NCI-H2107 treated with DMSO at 0.1 percent for 48 hours (cell line): ENCODE measurements around the gene OSTM1.
"Not testable (repeated sequence)": the region's sequence is repeated elsewhere in the genome, so short reads cannot be mapped to it uniquely, and the experiment has no call there.

ENCODE experiments used
- DNase-seq: peaks from one replicate; lab custom pipeline; 2025; ENCODE audit not compliant: unreplicated experiment; lab: John Stamatoyannopoulos, UW

The OSTM1 gene

DNA sequence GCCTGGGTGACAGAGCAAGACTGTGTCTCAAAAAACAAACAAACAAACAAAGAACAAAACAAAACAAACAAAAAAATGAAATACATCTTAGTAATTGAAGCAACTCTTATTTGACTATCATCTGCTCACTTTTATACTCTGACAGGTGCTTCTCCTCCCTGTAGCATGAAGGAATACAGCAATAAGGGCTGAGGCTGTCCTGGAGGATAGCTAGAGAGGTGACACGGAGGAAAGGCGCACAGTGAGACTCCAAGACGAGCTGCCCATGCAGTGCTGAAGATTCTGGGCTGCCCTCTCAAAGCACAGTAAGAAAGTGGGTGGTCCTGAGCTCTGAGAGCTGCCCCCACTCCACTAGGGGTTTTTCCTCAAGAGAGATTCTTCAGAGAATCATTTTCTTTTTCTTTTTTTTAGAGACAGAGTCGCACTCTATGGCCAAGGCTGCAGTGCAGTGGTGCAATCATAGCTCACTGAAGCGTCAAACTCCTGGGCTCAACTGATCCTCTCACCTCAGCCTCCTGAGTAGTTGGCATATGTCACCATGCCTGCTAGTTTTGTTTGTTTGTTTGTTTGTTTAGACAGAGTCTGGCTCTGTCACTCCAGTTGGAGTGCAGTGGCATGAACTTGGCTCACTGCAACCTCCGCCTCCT, 50.0 kb downstream of the OSTM1 start:
- DNase-seq: no peak

DNA sequence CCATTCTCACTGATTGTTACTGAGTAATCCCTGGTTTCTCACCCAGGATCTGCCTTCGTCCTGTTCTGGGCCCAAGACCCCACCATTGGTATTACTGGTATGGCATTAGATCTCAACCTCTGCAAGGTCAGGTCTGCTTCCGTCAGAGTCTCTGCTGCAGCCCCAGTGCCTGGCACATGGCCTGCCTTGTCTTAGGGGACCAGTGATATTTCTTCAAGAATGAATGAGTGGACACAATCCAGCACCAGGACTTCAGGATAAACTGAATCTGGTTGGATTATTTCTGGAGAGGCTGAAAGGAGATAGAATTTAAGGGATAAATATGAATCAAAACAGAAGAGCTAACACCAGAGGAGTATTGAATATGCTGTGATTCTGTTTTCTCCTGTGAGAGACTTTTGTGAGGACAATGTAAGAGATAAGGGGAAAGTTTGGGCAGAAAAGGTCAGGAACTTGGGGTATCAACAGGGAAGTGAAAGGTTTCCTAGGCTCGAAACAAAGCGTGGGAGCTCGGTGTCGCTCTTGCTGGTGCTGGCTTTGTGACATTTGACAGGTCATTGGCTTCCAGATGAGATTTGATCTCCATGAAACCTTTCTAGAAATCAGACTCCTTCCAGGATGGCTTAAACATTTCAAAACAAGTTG, 53.9 kb downstream of the OSTM1 start:
- DNase-seq: no peak

DNA sequence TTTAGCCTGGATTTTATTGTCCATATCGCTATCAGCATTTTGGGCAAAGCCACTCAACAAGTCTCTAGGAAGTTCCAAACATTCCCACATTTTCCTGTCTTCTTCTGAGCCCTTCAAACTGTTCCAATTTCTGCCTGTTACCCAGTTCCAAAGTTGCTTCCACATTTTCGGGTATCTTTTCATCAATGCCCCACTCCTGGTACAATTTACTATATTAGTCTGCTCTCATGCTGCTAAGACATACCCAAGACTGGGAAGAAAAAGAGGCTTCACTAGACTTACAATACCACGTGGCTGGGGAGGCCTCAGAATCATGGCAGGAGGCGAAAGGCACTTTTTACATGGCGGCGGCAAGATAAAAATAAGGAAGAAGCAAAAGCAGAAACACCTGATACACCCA, 58.3 kb downstream of the OSTM1 start:
- DNase-seq: not testable (repeated sequence)

DNA sequence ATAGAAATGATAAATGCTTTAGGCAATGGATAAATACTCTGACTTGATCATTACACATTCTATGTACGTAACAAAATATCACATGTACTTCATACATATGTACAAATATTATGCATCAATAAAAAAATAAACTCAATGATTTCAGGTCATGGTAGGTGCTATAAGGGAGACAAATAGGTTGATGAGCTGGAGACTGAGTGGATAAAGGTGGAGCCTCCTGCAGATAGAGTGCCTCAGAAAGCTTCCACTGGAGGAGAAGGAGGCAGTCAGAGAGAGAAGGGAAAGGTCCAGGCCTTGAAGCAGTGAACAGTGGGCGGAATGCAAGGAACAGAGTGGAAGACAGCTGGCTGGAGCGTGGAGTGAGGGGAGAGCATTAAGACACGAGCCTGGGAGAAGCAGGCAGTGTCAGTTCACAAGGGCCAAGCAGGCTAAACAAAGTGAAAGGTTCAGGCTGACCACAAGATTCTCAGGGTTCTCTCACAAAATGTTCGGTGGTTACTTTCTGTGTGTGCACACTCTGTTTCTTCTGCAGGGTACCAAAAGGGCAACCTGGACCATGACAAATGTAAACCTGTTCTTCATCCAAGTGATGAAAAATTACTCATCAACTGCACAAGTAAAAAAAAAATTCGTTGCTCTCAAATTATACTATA, 60.6 kb downstream of the OSTM1 start:
- no peak for DNase-seq

DNA sequence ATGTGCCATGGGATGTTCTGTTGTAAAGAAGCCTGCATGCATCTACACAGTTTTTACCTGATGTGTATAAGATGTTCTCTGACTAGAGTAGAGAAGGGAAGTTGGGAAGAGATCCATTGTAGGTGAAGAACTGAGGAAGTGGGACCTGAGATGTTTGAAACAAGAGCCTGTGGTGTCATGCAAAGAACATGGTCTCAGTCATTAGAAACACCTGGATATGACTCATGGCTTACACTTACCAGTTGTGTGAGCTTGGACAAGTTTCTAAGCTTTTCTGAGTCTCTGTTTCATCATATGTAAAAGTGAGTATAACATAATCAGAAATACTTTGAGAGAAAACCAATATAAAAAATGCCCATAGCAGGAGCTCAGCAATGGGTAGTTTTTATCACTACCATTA, 64.6 kb downstream of the OSTM1 start:
- no peak for DNase-seq

DNA sequence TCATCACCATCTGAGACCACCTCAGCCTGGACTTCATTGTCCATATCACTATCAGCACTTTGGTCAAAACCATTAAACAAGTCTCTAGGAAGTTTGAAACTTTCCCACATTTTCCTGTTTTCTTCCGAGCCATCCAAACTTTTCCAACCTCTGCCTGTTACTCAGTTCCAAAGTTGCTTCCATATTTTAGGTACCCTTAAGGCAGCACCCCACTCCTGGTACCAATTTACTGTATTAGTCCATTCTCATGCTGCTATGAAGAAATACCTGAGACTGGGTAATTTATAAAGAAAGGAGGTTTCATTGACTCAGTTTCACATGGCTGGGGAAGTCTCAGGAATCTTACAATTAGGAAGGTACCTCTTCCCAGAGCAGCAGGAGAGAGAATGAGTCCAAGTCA, 65.3 kb downstream of the OSTM1 start:
- not testable (repeated sequence) for DNase-seq

DNA sequence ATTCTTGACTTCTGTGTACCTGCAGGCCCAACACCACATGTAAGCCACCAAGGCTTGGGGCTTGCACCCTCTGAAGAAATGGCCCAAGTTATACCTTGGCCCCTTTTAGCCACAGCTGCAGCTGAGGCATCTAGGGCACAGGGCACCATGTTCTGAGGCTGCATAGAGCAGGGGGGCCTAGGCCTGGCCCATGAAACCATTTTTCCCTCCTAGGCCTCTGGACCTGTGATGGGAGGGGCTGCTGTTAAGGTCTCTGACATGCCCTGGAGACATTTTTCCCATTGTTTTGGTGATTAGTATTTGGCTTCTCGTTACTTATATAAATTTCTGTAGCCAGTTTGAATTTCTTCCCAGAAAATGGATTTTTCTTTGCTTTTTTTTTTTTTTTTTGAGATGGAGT, 66.2 kb downstream of the OSTM1 start:
- no peak for DNase-seq

DNA sequence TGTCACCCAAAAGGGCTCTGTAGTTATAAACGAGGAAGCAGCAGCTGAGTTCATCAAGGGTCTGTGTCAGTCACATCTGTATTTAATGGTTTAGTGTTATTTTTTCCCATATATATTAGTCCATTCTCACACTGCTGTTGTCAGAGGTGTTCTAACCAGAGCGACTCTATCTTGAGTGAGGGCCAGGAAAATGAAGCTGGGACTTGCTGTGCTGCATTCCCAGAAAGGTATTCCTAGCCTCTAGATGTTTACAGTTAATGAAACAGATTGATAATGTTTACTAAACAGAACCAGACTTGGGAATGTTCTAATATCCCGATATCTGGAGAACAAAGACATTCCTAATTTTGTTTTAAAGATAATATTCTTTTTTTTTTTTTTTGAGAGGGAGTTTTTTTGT, 68.6 kb downstream of the OSTM1 start:
- no peak for DNase-seq

DNA sequence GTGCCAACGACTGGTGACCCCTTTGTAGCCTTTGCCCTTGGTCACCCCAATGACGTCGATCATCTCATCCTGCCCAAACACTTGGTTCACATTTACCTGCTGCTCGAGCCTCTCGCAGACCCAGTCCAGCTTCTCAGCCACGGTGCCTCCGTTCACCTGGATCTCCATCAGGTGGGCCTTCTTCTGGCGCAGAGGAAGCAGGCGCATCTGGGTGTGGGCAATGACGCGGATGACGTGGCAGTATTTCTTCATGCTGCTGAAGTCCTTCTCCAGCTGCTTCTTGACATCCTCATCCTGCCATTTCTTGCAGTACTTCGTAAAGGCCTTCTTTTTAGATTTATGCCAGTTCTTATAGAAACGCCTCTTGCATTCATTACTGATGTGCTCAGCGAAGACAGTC, 69.7 kb downstream of the OSTM1 start:
- DNase-seq: no peak

DNA sequence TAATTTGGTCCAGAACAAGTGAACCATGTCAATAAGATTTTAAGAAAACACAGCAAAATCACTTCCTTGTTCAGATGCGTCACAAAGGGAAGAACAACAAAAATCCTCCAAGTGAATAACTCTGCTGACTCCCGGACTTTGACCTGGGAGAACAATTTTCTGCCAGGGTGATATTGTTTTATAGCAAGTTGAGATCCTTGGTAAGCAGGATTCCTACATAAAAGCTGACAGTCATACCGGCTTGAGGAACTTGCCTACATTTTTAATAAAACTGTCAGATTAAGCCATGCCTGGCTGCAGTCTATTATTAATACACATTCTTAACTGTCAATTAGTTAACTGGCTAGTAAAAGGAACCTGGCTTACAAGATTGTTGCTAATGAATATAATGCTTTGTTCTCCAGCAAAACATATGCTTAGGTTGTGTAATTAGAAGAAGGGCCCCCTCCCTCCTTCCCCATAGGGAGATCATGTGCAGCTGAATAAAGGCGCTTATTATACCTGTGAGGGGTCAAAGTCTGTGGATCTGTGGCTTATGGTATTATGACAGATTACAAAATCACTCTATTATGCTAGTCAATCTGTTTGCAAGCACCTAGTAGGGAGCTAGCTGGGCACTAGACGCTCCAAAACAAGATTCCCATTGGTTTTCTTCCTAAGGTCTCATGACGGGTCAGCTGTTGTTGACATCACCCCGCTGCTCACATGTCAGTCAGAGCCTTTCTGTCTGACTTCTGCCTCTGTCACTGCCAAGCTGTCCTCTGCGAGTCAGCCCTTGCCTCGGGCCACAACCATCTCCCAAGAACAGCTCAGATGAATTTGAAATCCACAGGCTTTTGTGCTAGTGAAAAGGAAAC, 71.9 kb downstream of the OSTM1 start:
- peak; percentile 21 for DNase-seq

DNA sequence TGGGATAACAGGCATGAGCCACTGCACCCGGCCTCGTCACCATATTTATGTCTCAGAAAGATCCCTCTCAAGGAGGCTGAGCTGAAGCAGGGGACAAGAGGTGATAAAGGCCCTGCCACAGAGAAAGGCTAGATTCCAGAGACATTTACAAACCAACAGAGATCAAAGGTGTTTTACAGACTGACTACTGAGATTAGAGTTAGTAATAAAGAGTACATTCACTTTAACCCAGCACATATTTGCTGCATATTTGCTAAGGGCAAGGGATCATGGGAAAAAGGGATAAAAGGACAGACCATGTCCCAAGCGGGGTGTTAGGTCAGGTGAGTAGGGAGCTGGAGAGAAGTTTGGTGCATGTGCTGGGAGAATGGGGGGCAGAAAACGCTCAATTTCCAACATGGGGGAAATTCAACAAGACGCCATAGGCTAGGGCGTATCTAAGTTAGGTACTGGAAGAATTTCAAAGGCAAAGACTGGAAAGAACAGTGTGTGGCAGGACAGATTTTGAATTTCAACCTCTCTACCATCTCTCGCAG, 72.8 kb downstream of the OSTM1 start:
- no peak for DNase-seq

DNA sequence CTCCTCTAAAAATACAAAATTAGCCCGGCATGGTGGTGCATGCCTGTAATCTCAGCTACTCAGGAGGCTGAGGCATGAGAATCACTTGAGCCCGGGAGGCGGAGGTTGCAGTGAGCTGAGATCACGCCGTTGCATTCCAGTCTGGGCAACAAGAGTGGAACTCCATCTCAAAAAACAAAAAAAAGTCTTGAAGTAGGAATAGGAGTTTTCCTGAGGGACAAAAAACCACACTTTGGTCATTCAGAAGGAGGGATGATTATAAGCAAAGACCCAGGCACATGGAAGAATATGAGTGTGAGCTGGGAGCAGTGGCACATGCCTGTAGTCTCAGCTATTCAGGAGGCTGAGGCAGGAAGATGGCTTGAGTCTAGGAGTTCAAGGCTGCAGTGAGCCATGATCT, 74.3 kb downstream of the OSTM1 start:
- not testable (repeated sequence) for DNase-seq

DNA sequence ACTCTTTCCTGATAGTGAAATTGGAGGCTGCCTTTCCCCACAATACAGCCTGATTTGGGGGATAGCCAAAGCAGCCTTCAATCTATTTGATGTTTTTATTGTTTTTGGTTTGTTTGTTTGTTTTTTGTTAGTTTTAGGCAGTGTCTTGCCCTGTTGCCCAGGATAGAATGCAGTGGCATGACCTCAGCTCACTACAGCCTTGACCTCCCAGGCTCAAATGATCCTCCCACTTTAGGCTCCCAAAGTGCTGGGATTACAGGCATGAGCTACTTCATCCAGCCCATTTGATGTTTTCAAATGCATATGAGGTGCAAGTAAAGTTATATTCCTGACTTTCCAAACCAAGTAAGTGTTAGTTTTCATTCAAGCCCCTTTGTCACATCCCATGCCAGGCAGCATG, 75.2 kb downstream of the OSTM1 start:
- DNase-seq: no peak

DNA sequence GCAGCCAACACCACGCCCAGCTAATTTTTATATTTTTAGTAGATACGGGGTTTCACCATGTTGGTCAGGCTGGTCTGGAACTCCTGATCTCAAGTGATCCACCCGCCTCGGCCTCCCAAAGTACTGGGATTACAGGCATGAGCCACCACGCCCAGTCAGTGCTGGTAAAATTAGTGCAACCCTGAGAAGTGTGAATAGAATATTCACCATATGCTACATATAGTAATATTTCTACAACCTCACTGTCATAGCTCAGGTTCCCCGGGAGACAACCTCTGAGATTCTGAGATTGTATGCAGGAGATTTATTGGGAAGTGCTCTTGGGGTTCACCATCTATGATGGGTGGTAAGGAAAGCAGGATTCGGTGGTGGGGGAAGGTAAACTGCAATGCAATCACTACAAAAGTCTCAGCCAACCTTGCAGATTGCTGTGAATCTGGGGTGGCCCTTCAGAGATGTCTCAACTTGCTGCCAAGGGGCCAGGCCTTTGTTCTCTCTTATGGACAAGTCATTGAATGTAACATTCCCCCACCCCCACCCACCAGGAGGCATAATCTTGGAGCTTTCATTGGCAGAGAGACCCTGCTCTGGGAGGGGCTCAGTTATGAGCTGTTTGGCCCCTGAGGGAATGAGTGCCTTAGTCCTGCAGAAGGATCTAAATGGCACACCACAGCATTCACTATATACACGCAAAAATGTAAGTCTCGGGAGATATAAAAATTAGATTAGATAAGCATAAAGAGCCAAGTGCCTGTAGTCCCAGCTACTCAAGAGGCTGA, 82.6 kb downstream of the OSTM1 start:
- DNase-seq: no peak
